ENCODE results near the gene RBPJ. TPM values are rescaled to one million over a fixed set of nuclear protein-coding genes. Genes with fewer than 3 reads are reported as not detected.

RBPJ gene
- total and polyA plus RNA-seq, 7 donors: 10.6 to 44.4 (median 28.8) TPM

DNA sequence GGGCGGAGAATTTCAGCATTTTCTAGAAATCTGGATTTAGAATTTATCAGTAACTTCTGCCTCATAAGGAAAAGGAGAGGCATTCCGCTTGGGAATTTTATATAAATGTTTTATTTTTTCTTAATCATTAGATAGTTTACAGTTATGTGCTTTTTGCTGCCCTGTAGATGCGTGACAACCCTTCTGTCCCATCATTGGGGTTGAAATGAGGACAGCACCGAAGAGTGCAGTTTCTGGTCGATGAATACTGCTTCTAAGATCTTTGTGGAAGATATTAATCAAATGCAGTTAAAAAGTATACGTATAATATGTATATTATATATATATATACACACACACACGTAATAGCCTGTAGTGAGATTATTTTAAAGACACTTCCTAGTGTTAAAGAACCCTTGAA lies 1.5 kb downstream of the RBPJ start:
- Histone ChIP-seq H3K36me3 (ENCODE audit: insufficient read depth in 1 of 2, low read depth in 1 of 2) (no peaks in the 10 kb centered on the region), H3K27me3 (ENCODE audit: insufficient read depth in 3 of 3, low read length in 2 of 3) (no peaks in the 10 kb centered on the region), H3K27ac (no peak overlapping the region), H3K4me1 (peaks cover 35% of the 10 kb centered on the region), H3K4me3 (peak overlapping the region; percentile 76), H3K9me3 (no peaks in the 10 kb centered on the region)
- TF ChIP-seq, protein P1, sequence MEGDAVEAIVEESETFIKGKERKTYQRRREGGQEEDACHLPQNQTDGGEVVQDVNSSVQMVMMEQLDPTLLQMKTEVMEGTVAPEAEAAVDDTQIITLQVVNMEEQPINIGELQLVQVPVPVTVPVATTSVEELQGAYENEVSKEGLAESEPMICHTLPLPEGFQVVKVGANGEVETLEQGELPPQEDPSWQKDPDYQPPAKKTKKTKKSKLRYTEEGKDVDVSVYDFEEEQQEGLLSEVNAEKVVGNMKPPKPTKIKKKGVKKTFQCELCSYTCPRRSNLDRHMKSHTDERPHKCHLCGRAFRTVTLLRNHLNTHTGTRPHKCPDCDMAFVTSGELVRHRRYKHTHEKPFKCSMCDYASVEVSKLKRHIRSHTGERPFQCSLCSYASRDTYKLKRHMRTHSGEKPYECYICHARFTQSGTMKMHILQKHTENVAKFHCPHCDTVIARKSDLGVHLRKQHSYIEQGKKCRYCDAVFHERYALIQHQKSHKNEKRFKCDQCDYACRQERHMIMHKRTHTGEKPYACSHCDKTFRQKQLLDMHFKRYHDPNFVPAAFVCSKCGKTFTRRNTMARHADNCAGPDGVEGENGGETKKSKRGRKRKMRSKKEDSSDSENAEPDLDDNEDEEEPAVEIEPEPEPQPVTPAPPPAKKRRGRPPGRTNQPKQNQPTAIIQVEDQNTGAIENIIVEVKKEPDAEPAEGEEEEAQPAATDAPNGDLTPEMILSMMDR (IDR thresholded peaks at IDR 0.05): no peak
- intact Hi-C loops (cut with DNase I): loop anchor here in 1 of 2 donors (10.0 kb wide), 2 partner anchors 262 to 398 kb away; partner anchors contain the start of gene TBC1D19
- ATAC-seq (no peak), DNase-seq (no peak)
- 34 to 41% (median 38%) methylated on average over 7 of the region's 7 CpGs for WGBS, 3 donors

- ATAC-seq (no peak), DNase-seq (no peak)
- intact Hi-C loops (cut with DNase I): loop anchor here in 1 of 2 donors (10.0 kb wide), 2 partner anchors 261 to 399 kb away; partner anchors contain the start of gene TBC1D19
- Histone ChIP-seq H3K36me3 (ENCODE audit: insufficient read depth in 1 of 2, low read depth in 1 of 2) (no peaks in the 10 kb centered on the region), H3K9me3 (no peaks in the 10 kb centered on the region), H3K4me1 (peaks cover 36% of the 10 kb centered on the region), H3K27ac (no peak overlapping the region), H3K27me3 (ENCODE audit: insufficient read depth in 3 of 3, low read length in 2 of 3) (no peaks in the 10 kb centered on the region), H3K4me3 (peak overlapping the region; percentile 3)
- TF ChIP-seq, protein P1 (IDR thresholded peaks at IDR 0.05): no peak
- 30 to 48% (median 36%) methylated on average over 2 of the region's 2 CpGs for WGBS, 3 donors
These were observed 3.0 kb downstream of the RBPJ start for GRCh38 chr4:26323821-26324220.

DNA sequence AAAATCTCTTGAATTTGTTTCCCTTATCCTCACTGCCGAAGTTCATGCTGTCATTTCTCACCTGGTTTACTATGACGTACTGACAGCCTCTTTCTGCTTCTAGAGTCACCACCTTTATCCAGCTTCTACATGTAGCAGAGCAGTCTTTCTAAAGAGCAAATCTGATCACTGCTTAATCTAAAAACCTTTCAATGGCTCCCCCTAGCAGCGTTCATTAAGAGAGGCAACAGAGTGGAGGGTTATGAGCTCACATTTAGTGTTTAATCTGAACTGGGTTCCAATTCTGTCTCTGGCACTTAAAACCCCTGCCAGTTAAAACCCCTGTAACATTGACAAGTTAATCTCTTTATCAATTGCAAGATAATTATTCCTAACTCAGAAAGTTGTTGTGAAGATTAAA lies 4.4 kb downstream of the RBPJ start:
- no peak for DNase-seq
- TF ChIP-seq, protein P1 (IDR thresholded peaks at IDR 0.05): no peak
- Histone ChIP-seq H3K36me3 (ENCODE audit: insufficient read depth in 1 of 2, low read depth in 1 of 2) (no peaks in the 10 kb centered on the region), H3K9me3 (no peaks in the 10 kb centered on the region), H3K4me3 (no peak overlapping the region), H3K27me3 (ENCODE audit: insufficient read depth in 3 of 3, low read length in 2 of 3) (no peaks in the 10 kb centered on the region), H3K27ac (no peak overlapping the region), H3K4me1 (peaks cover 36% of the 10 kb centered on the region)
- 52 to 63% (median 56%) methylated on average over 3 of the region's 3 CpGs for WGBS, 3 donors
- no peak for ATAC-seq
- intact Hi-C loops (cut with DNase I): loop anchor here in 1 of 2 donors (10.0 kb wide), 2 partner anchors 260 to 400 kb away; partner anchors contain the start of gene TBC1D19

DNA sequence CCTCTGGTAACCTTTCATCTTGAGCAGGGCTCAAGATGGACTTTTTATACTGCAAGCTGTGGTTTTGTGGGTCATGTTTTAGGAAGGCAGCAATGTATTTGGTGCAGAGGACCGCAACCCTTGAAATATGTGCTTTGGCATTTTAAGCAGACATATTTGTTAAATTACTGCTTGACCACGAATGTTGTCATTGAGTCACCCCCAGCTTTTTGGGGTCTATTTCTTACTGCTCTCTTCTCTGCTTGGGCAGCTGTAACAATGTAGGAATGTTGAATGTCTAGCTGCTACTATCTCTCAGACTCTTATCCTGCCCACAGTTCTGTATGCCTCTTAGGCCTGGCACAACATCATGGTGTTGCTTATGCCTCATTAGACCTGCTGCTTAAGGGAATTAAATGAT lies 6.0 kb downstream of the RBPJ start:
- no peak overlapping the region for H3K4me3 ChIP-seq
- no peak for ATAC-seq
- no peak overlapping the region for H3K27ac ChIP-seq
- H3K36me3 ChIP-seq (ENCODE audit: insufficient read depth in 1 of 2, low read depth in 1 of 2): no peaks in the 10 kb centered on the region
- H3K4me1 ChIP-seq: peaks cover 51% of the 10 kb centered on the region
- H3K9me3 ChIP-seq: no peaks in the 10 kb centered on the region
- no peak for DNase-seq
- H3K27me3 ChIP-seq (ENCODE audit: insufficient read depth in 3 of 3, low read length in 2 of 3): no peaks in the 10 kb centered on the region
- WGBS, 3 donors: 64 to 82% (median 74%) methylated on average over 2 of the region's 2 CpGs
- TF ChIP-seq, protein P1 (IDR thresholded peaks at IDR 0.05): no peak
- intact Hi-C loops (cut with DNase I): loop anchor here in 1 of 2 donors (10.0 kb wide), 2 partner anchors 258 to 402 kb away; partner anchors contain the start of gene TBC1D19

Data from psoas muscle (tissue), 8 donors.